Measurements from ENCODE around the gene PLCZ1. TPM values are rescaled to one million over a fixed set of nuclear protein-coding genes. Genes with fewer than 3 reads are reported as not detected.

Gene PLCZ1
- total RNA-seq, 3 donors from 2014 or later (not counting 1 experiment from before 2014, with no cell fraction given) = not detected

DNA sequence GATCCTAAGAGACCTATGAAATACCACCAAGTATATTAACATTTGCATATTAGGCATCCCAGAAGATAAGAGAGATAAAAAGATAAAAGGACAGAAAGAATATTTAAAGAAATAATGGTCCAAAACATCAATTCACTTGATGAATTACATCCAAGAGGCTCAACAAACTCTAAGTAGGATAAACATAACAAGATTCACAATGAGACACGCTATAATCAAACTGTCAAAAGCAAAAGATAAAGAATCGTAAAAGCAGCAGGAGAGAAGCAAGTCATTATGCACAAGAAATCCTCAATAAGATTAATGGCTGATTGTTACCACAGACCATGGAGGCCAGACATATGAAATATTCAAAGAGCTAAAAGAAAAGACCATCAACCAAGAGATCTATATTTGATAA is 79.6 kb downstream of the PLCZ1 start:
- WGBS (ENCODE audit: insufficient coverage) = 81% methylated on average over 2 of the region's 2 CpGs
- ATAC-seq (no peak), DNase-seq (no peak)
- Histone ChIP-seq H3K27me3 (ENCODE audit: control insufficient read depth, insufficient read depth, low read length) (no peaks in the 10 kb centered on the region), H3K4me3 (ENCODE audit: low read length) (no peak overlapping the region), H3K4me1 (ENCODE audit: control insufficient read depth, insufficient read depth, low read length) (no peaks in the 10 kb centered on the region), H3K27ac (ENCODE audit: low read length) (no peak overlapping the region), H3K9me3 (ENCODE audit: control insufficient read depth, insufficient read depth, low read length) (no peaks in the 10 kb centered on the region), H3K36me3 (ENCODE audit: control insufficient read depth, insufficient read depth, low read length) (no peaks in the 10 kb centered on the region)
- Mint-ChIP-seq H3K27me3 (ENCODE audit: low read depth in 2 of 2) (no peaks in the 10 kb centered on the region), H3K9me3 (peaks cover 16 to 23% of the 10 kb centered on the region in 2 donors), H3K4me1 (no peaks in the 10 kb centered on the region), H3K27ac (no peak overlapping the region), H3K4me3 (no peak overlapping the region), H3K36me3 (peaks cover 10% of the 10 kb centered on the region)
- TF ChIP-seq, protein P1, sequence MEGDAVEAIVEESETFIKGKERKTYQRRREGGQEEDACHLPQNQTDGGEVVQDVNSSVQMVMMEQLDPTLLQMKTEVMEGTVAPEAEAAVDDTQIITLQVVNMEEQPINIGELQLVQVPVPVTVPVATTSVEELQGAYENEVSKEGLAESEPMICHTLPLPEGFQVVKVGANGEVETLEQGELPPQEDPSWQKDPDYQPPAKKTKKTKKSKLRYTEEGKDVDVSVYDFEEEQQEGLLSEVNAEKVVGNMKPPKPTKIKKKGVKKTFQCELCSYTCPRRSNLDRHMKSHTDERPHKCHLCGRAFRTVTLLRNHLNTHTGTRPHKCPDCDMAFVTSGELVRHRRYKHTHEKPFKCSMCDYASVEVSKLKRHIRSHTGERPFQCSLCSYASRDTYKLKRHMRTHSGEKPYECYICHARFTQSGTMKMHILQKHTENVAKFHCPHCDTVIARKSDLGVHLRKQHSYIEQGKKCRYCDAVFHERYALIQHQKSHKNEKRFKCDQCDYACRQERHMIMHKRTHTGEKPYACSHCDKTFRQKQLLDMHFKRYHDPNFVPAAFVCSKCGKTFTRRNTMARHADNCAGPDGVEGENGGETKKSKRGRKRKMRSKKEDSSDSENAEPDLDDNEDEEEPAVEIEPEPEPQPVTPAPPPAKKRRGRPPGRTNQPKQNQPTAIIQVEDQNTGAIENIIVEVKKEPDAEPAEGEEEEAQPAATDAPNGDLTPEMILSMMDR (IDR thresholded peaks at IDR 0.05) = no peak
- intact Hi-C loops (cut with micrococcal nuclease) = no loop called here

DNA sequence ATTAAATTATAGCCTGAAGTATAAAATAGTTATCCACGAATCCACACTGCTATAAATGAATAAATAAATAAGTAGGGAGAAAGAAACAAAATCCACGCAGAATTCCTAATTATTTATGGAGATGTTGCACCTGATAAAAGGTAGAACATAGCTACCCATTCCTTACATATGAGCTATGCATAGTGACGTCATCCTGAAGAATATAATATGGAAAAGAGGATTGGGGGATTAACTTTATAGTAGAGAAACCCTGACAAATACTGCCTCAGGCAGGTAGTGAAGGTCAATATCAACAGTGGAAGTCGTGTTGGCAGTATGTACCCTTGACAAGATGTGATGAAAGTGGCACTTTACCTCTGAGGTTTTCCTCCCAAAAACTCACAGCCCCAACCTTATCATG is 82.5 kb downstream of the PLCZ1 start:
- H3K27me3 Mint-ChIP-seq (ENCODE audit: low read depth in 2 of 2) = no peaks in the 10 kb centered on the region
- WGBS (ENCODE audit: insufficient coverage) = 78% methylated on average over 1 of the region's 4 CpGs
- intact Hi-C loops (cut with micrococcal nuclease) = no loop called here
- no peaks in the 10 kb centered on the region for H3K4me1 ChIP-seq (ENCODE audit: control insufficient read depth, insufficient read depth, low read length)
- no peak for DNase-seq
- H3K27me3 ChIP-seq (ENCODE audit: control insufficient read depth, insufficient read depth, low read length) = no peaks in the 10 kb centered on the region
- H3K9me3 ChIP-seq (ENCODE audit: control insufficient read depth, insufficient read depth, low read length) = no peaks in the 10 kb centered on the region
- no peak overlapping the region for H3K27ac Mint-ChIP-seq
- H3K9me3 Mint-ChIP-seq = peaks cover 16 to 17% of the 10 kb centered on the region in 2 donors
- TF ChIP-seq, protein P1 (IDR thresholded peaks at IDR 0.05) = no peak
- no peak overlapping the region for H3K4me3 Mint-ChIP-seq
- no peak overlapping the region for H3K27ac ChIP-seq (ENCODE audit: low read length)
- ATAC-seq = no peak
- H3K36me3 ChIP-seq (ENCODE audit: control insufficient read depth, insufficient read depth, low read length) = no peaks in the 10 kb centered on the region
- no peak overlapping the region for H3K4me3 ChIP-seq (ENCODE audit: low read length)
- no peaks in the 10 kb centered on the region for H3K4me1 Mint-ChIP-seq
- H3K36me3 Mint-ChIP-seq = peaks cover under 1% of the 10 kb centered on the region

DNA sequence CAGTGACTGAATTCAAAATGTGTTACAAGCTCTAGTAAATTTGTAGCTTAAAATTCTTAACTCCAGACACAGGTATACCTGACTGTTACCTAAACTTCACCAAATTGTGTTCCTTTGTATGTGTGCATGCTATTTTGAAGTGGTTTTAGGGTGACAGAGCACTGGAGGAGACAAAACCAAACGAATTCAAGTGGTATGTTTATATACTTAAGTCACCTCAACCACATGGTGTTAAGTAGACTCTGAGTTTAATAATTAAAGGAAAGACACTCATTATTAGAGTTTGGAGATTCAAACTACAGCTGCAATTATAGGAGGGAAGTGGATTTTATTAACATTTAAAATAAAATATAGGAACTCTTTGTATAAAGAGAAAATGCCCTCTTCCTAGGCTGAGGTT is 84.3 kb downstream of the PLCZ1 start:
- TF ChIP-seq, protein P1 (IDR thresholded peaks at IDR 0.05) = no peak
- no peak overlapping the region for H3K27ac Mint-ChIP-seq
- H3K4me3 Mint-ChIP-seq = no peak overlapping the region
- Histone ChIP-seq H3K27me3 (ENCODE audit: control insufficient read depth, insufficient read depth, low read length) (no peaks in the 10 kb centered on the region), H3K4me1 (ENCODE audit: control insufficient read depth, insufficient read depth, low read length) (no peaks in the 10 kb centered on the region), H3K4me3 (ENCODE audit: low read length) (no peak overlapping the region), H3K9me3 (ENCODE audit: control insufficient read depth, insufficient read depth, low read length) (no peaks in the 10 kb centered on the region), H3K36me3 (ENCODE audit: control insufficient read depth, insufficient read depth, low read length) (no peaks in the 10 kb centered on the region), H3K27ac (ENCODE audit: low read length) (no peak overlapping the region)
- intact Hi-C loops (cut with micrococcal nuclease) = no loop called here
- H3K9me3 Mint-ChIP-seq = peaks cover 20 to 22% of the 10 kb centered on the region in 2 donors
- ATAC-seq (no peak), DNase-seq (no peak)
- no CpG with 5 or more reads among the region's 1 CpG for WGBS (ENCODE audit: insufficient coverage)
- no peaks in the 10 kb centered on the region for H3K4me1 Mint-ChIP-seq
- H3K36me3 Mint-ChIP-seq = no peaks in the 10 kb centered on the region
- no peaks in the 10 kb centered on the region for H3K27me3 Mint-ChIP-seq (ENCODE audit: low read depth in 2 of 2)

DNA sequence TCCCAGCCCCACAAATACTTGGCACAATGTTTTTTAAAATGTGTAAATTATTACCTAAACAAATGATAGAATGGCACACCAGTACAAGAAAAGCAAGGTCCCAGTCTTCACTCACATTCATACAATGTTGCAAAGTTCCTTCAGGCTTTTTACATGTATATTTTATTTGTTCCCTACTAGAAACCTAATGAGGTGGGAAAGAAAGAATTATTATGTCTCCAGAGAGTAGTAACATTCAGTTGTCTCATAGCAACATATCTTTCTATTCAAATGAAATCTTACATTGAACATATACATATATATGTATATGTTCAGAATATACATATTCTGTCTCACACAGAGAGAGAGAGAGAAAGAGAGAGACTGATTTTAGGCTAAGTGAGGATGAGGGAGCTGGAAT is 85.2 kb downstream of the PLCZ1 start:
- DNase-seq (no peak), ATAC-seq (no peak)
- Histone ChIP-seq H3K4me3 (ENCODE audit: low read length) (no peak overlapping the region), H3K27ac (ENCODE audit: low read length) (no peak overlapping the region), H3K36me3 (ENCODE audit: control insufficient read depth, insufficient read depth, low read length) (no peaks in the 10 kb centered on the region), H3K27me3 (ENCODE audit: control insufficient read depth, insufficient read depth, low read length) (no peaks in the 10 kb centered on the region), H3K4me1 (ENCODE audit: control insufficient read depth, insufficient read depth, low read length) (no peaks in the 10 kb centered on the region), H3K9me3 (ENCODE audit: control insufficient read depth, insufficient read depth, low read length) (no peaks in the 10 kb centered on the region)
- no peak overlapping the region for H3K27ac Mint-ChIP-seq
- H3K4me1 Mint-ChIP-seq = no peaks in the 10 kb centered on the region
- no peaks in the 10 kb centered on the region for H3K36me3 Mint-ChIP-seq
- TF ChIP-seq, protein P1 (IDR thresholded peaks at IDR 0.05) = no peak
- no peaks in the 10 kb centered on the region for H3K27me3 Mint-ChIP-seq (ENCODE audit: low read depth in 2 of 2)
- H3K9me3 Mint-ChIP-seq = peaks cover 15 to 17% of the 10 kb centered on the region in 2 donors
- intact Hi-C loops (cut with micrococcal nuclease) = no loop called here
- no peak overlapping the region for H3K4me3 Mint-ChIP-seq
